HG02970 (cell line): ENCODE measurements around the gene SRPX2.

ENCODE experiments used
- ATAC-seq: cut with Tn5 transposase; IDR thresholded peaks from one replicate; pipeline ENCODE4 v1.9.1; 2021; ENCODE audit warnings: mild to moderate bottlenecking, moderate library complexity, moderate number of reproducible peaks; ENCODE audit not compliant: unreplicated experiment, low FRiP score

SRPX2 gene

GRCh38 chrX:100649550-100650356, 5.8 kb downstream of the SRPX2 start:
- ATAC-seq: no peak

GRCh38 chrX:100650841-100651240, 6.8 kb downstream of the SRPX2 start:
- ATAC-seq: no peak

DNA sequence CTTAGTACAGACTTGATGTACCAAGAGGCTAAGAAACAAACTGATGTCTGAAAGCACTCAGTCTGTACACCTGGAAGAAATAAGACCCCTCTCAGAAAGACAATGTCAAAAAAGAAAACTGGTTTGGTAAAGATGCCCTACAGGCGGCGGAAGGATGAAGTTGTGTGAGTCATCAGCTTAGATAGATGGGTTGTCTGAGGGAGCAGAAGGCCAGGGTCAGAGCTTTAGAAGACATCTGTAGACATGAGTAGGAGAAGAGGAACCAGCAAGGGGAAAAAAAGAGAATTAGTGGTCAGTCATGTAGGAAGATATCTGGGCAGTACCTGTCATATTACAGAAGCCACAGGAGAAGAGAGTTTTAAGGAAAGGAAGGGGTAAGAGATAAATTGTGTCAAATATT, 8.3 kb downstream of the SRPX2 start:
- ATAC-seq: no peak

DNA sequence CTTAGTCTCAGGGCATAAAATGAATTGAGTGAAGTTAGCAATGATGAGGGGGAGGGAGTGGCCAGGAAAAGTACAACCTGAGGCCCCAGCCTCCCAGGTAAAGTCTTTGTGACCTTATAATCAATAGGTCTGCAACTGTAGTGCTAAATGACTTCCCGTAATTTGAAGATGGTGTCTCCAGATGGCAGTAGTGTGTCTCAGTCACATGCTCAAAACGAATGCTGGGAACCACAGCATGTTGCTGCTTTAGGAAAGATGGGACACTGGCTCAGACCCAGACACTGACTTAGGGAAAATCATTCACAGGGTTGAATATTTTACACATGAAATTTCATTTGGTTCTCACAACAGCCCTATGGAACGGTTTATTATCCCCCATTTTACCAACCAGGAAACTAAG, 10.3 kb downstream of the SRPX2 start:
- ATAC-seq: no peak

DNA sequence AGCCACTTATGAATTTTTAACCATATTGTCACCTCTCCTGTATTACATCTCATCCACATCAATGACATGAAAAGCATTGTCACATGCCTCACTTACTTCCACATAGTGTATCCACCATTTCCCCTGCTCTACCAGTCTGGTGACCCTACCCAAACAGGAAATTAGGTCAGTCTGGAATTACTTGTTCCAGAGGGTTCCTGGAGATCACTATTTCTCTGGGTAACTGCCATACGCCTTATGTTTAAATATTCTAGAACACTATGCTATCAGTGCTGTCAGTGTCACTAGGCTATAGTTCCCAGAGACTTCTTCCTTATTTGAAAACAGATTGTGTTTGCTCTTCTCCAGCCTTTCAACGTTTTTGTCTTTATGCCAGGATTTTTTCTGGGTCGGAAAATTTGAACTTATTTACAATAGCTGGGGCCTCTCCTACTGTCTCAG, 15.0 kb downstream of the SRPX2 start:
- no peak for ATAC-seq

GRCh38 chrX:100659431-100660137, 15.6 kb downstream of the SRPX2 start:
- no peak for ATAC-seq

GRCh38 chrX:100662170-100662569, 18.2 kb downstream of the SRPX2 start:
- ATAC-seq: no peak

DNA sequence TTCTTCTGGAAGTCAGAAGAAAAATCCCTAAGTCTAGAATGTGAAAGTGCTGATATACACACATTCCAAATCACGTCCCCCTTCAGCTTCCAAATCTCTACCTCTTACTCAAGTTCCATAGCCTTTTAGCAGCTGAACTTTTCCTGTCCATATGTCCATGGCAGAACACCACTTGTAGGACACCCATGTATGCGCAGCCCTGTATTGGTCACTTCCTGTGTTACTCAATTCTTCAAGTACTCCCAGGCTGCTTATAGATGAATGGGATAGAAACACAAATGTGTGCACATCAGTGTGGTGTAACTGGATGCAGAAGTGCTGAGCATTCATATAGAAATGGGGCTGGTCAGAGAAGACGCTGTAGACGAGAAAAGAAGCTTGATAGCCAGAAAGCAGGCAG, 18.8 kb downstream of the SRPX2 start:
- no peak for ATAC-seq

GRCh38 chrX:100663642-100664041, 19.6 kb downstream of the SRPX2 start:
- ATAC-seq: no peak

DNA sequence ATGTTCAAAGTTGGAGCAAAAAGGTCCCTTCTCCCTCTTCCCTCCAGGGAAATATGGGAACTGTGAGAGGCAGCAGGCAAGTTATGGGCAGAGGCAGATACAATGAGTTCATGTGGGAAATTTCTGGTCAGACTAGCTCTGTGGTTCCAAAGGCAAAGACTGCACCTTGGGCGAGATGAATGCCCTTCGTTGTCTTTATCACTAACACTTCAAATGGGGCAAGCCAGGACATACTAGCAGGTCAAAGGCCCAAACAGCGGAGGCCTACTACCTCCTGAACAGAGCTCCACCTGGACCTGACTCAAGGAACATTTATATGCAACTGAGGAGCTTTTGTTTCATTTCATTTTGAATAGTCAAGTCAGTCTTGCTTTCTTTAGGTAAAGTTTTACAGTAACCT, 29.0 kb downstream of the SRPX2 start:
- ATAC-seq: no peak

DNA sequence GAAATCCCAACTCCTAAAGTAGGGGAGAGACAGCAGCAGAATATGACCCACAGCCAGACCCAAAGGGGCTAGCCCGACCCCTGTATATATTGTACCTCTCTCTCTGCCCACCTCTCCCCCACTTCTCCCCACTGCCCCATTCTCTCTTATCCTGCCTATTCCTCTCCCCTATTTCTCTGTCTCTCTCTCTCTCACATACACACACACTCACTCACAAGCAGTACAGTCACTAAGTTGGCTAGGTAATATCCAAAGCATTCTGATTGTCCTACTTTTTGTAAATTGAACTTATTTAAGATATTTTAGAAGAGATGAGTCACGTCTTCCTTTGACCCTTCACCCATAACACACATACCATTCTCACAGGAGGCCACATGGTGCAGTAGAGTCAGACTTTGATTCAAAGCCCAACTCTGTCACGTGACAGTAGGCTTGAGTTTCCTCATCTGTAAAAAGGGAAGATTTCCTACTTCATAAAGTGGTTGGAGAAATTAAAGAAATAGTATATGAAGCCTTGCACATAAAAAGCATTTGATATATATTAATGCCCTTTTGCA, 29.5 kb downstream of the SRPX2 start:
- ATAC-seq: no peak

- ATAC-seq: no peak
These were observed 30.7 kb downstream of the SRPX2 start for GRCh38 chrX:100674705-100675104.

DNA sequence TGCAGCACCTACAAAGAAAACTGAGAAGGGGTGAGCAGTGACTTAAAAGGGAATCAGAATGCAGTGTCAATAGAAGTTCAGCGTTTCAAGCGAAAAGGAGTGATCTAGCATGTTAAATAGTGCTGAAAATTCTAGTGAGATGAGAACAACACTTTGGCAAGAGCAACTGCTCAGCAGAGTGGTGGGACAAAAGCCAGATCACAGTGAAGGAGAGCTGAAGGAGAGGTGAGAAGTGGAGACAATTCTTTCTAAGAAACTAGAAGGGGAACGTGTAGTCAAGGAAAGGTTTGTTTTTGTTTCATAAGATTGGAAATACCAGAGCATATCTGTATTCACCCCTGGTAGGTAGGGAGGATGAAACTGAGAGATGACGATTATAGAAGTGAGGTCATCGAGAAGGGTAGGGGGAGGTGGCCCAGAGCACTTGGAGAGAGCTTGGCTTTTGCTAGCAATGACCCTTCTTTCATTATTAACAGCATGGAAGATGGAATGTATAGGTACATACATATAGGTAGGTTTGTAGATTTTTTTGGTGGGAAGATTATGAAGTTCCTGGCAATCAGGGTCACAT, 33.7 kb downstream of the SRPX2 start:
- no peak for ATAC-seq

DNA sequence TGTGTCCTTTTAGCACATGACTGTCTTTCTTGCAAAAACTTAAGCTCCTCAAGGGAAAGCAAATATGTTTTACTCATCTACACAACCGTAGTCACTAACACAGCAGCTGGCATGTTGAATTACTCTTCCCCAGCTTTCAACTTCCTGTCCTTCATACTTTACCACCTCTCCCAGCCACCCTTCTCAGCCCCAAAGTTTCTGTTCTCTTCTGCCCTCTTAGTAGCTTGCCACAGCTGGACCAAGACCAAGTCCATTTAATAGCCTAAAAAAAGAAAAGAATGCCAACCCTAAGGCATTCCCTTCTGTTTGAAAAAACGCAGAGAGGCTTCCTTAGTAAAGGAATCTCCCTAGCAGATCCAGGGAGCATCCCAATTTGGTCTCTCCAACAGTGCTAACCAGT, 36.8 kb downstream of the SRPX2 start:
- ATAC-seq: no peak

GRCh38 chrX:100681599-100681998, 37.6 kb downstream of the SRPX2 start:
- no peak for ATAC-seq

DNA sequence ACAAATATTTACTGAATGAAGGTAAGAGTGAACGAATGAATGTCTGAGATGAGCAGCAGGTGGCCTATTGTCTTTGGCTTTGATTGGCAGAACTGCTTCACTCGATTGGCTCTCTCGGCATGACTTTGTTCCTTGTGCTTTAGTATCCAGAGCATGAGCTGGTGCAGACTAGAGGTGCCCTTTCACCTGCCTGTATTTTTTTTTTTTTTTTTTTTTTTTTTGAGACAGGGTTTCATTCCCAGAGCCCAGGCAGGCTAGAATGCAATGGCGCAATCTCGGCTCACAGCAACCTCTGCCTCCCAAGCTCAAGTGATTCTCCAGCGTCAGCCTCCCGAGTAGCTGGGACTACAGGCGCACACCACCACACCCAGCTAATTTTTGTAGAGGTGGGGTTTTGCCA, 38.9 kb downstream of the SRPX2 start:
- no peak for ATAC-seq

DNA sequence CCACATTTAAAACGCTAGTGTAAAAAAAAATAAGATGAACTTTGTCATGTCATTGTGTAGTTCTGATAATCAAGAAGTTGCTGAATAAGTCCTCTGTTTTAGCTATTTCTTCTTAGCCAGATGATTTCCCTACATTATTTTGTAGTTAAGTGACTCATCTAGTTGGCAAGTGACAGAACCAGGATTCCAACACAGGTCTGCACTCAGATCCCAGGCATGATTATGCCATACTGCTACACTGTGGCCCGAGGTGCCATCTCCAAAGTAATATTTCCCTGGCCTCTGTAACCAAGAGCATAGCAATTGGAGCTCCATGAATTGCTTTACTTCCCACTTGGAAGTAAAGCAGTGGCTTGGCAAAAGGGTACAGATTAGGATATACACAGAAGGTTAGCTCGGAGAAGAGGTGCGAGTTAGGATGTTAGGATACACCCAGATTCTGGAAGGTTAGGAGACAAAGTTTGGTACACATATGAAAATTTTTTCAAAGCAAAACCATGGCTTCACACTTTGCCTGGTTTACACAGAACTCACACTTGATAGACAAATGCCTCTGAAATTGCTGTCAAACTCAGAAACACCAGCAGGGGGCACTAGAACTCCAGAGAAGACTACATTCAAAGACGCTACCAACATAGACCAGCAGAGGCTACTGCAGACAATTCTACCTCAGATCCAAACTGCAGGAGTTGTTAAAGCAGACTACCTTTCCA, 41.4 kb downstream of the SRPX2 start:
- peak; percentile 85 for ATAC-seq

GRCh38 chrX:100685997-100686305, 42.0 kb downstream of the SRPX2 start:
- ATAC-seq: no peak

GRCh38 chrX:100687128-100687527, 43.1 kb downstream of the SRPX2 start:
- ATAC-seq: no peak

DNA sequence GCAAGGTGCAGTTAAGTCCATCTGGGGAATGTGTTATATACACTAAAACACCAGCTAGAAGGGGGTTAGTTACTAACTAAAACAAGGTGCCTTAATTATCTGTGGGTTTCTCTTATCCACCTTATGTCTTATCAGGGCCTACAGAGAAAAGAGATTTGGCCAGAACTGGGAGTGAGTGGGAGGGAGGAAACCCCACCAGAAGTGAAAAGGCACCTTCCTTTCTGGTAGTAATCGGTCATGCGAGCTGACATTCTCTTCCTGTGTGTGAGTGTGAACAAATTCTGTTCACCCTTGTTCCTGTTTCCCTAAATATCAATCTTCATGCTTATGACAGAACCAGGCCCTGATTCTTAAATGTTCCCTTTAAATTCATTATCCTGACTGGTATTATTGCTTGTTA, 43.5 kb downstream of the SRPX2 start:
- ATAC-seq: no peak

DNA sequence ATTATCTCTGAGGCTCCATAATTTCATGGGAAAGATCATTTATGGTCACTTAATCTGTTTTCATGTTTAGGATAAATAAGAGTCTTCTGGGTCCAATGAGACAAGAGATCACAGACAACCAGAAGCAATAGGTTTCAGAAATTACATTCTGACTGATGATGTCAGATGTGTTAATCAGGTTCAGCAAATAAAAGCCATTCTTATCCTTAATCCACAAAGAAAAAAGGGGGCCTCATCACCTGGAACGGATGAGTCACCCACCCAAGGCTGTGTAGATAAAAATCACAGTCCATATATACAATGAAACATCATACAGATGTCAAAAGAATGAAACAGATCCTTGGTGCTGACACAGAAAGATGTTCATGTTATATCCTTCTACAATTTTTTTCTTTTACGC, 51.3 kb downstream of the SRPX2 start:
- no peak for ATAC-seq
